Neural cell (in vitro differentiated cells): ENCODE measurements around the gene PHACTR2. TPM values are rescaled to one million over a fixed set of nuclear protein-coding genes. Genes with fewer than 3 reads are reported as not detected.

ENCODE experiments used
- H2AFZ ChIP-seq: fragments of 200-600, 300-800 bp; sonication (generic), shearing (Covaris generic); 2 replicates; pipeline ENCODE4 v1.6.0; 2014; ENCODE audit warnings: low read depth, mild to moderate bottlenecking, antibody characterized with exemption, low read length, moderate library complexity
- H3F3A ChIP-seq: fragments of 200-600 bp; shearing (Covaris generic); 2 replicates; pipeline ENCODE4 v1.6.1; 2016; ENCODE audit warnings: mild to moderate bottlenecking, moderate library complexity, mixed read lengths, antibody characterized with exemption, low read length; ENCODE audit not compliant: insufficient read depth, poor library complexity, severe bottlenecking
- H3K27ac ChIP-seq: fragments of 200-600, 300-800 bp; sonication (generic), shearing (Covaris generic); 2 replicates; pipeline ENCODE4 v1.5.1; 2014; ENCODE audit warnings: mild to moderate bottlenecking, low read length, moderate library complexity
- H3K27me3 ChIP-seq: fragments of 300-800, 200-600 bp; sonication (generic), shearing (Covaris generic); 2 replicates; pipeline ENCODE4 v1.6.0; 2014; ENCODE audit warnings: mild to moderate bottlenecking, low read depth, low read length, moderate library complexity; ENCODE audit not compliant: insufficient read depth
- H3K36me3 ChIP-seq: fragments of 300-800, 200-600 bp; sonication (generic), shearing (Covaris generic); 2 replicates; pipeline ENCODE4 v1.5.1; 2014; ENCODE audit warnings: mild to moderate bottlenecking, antibody characterized with exemption, low read length, moderate library complexity; ENCODE audit not compliant: insufficient read depth
- H3K4me2 ChIP-seq: fragments of 300-800, 200-600 bp; sonication (generic), shearing (Covaris generic); 2 replicates; pipeline ENCODE4 v1.6.0; 2014; ENCODE audit warnings: mild to moderate bottlenecking, low read length
- H3K4me3 ChIP-seq: fragments of 300-800, 200-600 bp; sonication (generic), shearing (Covaris generic); 2 replicates; pipeline ENCODE4 v1.5.1; 2014; ENCODE audit warnings: mild to moderate bottlenecking, low read length, moderate library complexity
- H3K79me2 ChIP-seq: fragments of 200-600 bp; shearing (Covaris generic); replicated peaks from 2 replicates; pipeline ENCODE4 v1.6.0; 2014; ENCODE audit warnings: mild to moderate bottlenecking, low read length, moderate library complexity; ENCODE audit not compliant: insufficient read depth
- H3K9ac ChIP-seq: fragments of 300-800, 200-600 bp; sonication (generic), shearing (Covaris generic); 2 replicates; pipeline ENCODE4 v1.6.1; 2016; ENCODE audit warnings: mild to moderate bottlenecking, low read length, mixed read lengths
- H3K9me2 ChIP-seq: fragments of 200-600 bp; shearing (Covaris generic); 2 replicates; pipeline ENCODE4 v1.6.1; 2016; ENCODE audit warnings: mild to moderate bottlenecking, low read length, mixed read lengths; ENCODE audit not compliant: insufficient read depth
- H3K9me3 ChIP-seq: fragments of 200-600, 300-800 bp; sonication (generic), shearing (Covaris generic); 2 replicates; pipeline ENCODE4 v1.6.1; 2016; ENCODE audit warnings: mild to moderate bottlenecking, mixed run types, low read length, moderate library complexity, mixed read lengths
- H4K20me1 ChIP-seq: fragments of 200-600 bp; shearing (Covaris generic); 2 replicates; pipeline ENCODE4 v1.6.1; 2016; ENCODE audit warnings: mild to moderate bottlenecking, mixed run types; ENCODE audit not compliant: insufficient read depth
- EP300 ChIP-seq: fragments of 450-650 bp; conservative IDR thresholded peaks from 2 replicates; pipeline ENCODE4 v1.6.1; 2014; ENCODE audit warnings: antibody characterized with exemption, mild to moderate bottlenecking, moderate library complexity; ENCODE audit not compliant: poor library complexity, severe bottlenecking
- EZH2 ChIP-seq: fragments of 200-600, 300-800 bp; shearing (Covaris generic), sonication (generic); IDR thresholded peaks from 2 replicates; pipeline ENCODE4 v1.6.1; 2014; ENCODE audit warnings: antibody characterized with exemption, low read length, borderline replicate concordance, mild to moderate bottlenecking; ENCODE audit not compliant: insufficient read depth, poor library complexity, severe bottlenecking
- MXI1 ChIP-seq: fragments of 450-650 bp; conservative IDR thresholded peaks from 2 replicates; pipeline ENCODE4 v1.6.1; 2014; ENCODE audit warnings: antibody characterized with exemption, mild to moderate bottlenecking; ENCODE audit not compliant: poor library complexity, severe bottlenecking
- POLR2AphosphoS5 ChIP-seq: IDR thresholded peaks from 2 replicates; pipeline ENCODE4 v1.6.1; 2012
- RAD21 ChIP-seq: fragments of 450-650 bp; conservative IDR thresholded peaks from 2 replicates; pipeline ENCODE4 v1.6.1; 2014; ENCODE audit warnings: antibody characterized with exemption, mild to moderate bottlenecking, moderate library complexity
- SMC3 ChIP-seq: fragments of 450-650 bp; conservative IDR thresholded peaks from 2 replicates; pipeline ENCODE4 v1.6.1; 2014; ENCODE audit warnings: antibody characterized with exemption, mild to moderate bottlenecking, moderate library complexity; ENCODE audit not compliant: poor library complexity
- TAF1 ChIP-seq: IDR thresholded peaks from 2 replicates; pipeline ENCODE4 v1.6.1; 2012; ENCODE audit warnings: low read depth
- polyA plus RNA-seq: library from polyadenylated mRNA; depleted of rRNA; stranded (reverse); fragments of >200 nt; gene quantifications from 2 replicates; pipeline ENCODE4 v1.2.3, GENCODE V29; 2014
- TF ChIP-seq, protein P1 (sequence below): fragments of 450-650 bp; IDR thresholded peaks from 2 replicates; pipeline ENCODE4 v1.5.1; 2014; ENCODE audit warnings: antibody characterized with exemption, mild to moderate bottlenecking, moderate library complexity; ENCODE audit not compliant: poor library complexity, severe bottlenecking
- TF ChIP-seq, protein P2 (sequence below): IDR thresholded peaks from 2 replicates; pipeline ENCODE4 v1.6.1; 2012; ENCODE audit warnings: borderline replicate concordance

PHACTR2 gene
- polyA plus RNA-seq, 1 donor from 2014 or later, result 2.8 TPM

DNA sequence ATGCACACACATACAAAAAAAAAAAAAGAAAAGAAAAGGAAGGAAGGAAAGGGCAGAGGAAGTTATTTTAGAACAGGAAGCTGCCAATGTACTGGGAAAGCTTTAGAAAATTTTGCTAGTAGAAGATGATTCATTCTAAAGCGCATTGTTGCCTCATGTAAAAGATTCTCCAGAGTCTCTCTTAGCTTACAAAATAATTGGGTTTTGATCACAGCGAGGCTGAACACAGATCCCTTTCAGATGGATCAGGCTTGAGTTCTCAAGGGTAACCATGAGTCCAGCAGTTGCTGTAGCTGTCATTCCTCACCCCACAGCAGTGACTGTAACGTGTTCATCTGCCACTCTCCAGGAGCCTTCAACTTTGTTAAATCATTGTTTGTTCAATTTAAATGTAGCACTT lies 81.9 kb downstream of the PHACTR2 start:
- TF ChIP-seq TAF1, result no peak
- TF ChIP-seq MXI1, result no peak
- TF ChIP-seq EP300, result no peak
- no peak for TF ChIP-seq RAD21
- TF ChIP-seq, protein P1, sequence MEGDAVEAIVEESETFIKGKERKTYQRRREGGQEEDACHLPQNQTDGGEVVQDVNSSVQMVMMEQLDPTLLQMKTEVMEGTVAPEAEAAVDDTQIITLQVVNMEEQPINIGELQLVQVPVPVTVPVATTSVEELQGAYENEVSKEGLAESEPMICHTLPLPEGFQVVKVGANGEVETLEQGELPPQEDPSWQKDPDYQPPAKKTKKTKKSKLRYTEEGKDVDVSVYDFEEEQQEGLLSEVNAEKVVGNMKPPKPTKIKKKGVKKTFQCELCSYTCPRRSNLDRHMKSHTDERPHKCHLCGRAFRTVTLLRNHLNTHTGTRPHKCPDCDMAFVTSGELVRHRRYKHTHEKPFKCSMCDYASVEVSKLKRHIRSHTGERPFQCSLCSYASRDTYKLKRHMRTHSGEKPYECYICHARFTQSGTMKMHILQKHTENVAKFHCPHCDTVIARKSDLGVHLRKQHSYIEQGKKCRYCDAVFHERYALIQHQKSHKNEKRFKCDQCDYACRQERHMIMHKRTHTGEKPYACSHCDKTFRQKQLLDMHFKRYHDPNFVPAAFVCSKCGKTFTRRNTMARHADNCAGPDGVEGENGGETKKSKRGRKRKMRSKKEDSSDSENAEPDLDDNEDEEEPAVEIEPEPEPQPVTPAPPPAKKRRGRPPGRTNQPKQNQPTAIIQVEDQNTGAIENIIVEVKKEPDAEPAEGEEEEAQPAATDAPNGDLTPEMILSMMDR, result no peak
- no peak for TF ChIP-seq SMC3
- TF ChIP-seq, protein P2, sequence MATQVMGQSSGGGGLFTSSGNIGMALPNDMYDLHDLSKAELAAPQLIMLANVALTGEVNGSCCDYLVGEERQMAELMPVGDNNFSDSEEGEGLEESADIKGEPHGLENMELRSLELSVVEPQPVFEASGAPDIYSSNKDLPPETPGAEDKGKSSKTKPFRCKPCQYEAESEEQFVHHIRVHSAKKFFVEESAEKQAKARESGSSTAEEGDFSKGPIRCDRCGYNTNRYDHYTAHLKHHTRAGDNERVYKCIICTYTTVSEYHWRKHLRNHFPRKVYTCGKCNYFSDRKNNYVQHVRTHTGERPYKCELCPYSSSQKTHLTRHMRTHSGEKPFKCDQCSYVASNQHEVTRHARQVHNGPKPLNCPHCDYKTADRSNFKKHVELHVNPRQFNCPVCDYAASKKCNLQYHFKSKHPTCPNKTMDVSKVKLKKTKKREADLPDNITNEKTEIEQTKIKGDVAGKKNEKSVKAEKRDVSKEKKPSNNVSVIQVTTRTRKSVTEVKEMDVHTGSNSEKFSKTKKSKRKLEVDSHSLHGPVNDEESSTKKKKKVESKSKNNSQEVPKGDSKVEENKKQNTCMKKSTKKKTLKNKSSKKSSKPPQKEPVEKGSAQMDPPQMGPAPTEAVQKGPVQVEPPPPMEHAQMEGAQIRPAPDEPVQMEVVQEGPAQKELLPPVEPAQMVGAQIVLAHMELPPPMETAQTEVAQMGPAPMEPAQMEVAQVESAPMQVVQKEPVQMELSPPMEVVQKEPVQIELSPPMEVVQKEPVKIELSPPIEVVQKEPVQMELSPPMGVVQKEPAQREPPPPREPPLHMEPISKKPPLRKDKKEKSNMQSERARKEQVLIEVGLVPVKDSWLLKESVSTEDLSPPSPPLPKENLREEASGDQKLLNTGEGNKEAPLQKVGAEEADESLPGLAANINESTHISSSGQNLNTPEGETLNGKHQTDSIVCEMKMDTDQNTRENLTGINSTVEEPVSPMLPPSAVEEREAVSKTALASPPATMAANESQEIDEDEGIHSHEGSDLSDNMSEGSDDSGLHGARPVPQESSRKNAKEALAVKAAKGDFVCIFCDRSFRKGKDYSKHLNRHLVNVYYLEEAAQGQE, result no peak
- TF ChIP-seq EZH2, result no peak
- no peak for TF ChIP-seq POLR2AphosphoS5
- Histone ChIP-seq H4K20me1 (no peaks in the 10 kb centered on the region), H3K4me2 (no peak overlapping the region), H3F3A (no peaks in the 10 kb centered on the region), H3K27ac (no peak overlapping the region), H3K9ac (no peak overlapping the region), H3K79me2 (no peaks in the 10 kb centered on the region), H3K9me3 (no peaks in the 10 kb centered on the region), H3K36me3 (no peaks in the 10 kb centered on the region), H3K9me2 (no peaks in the 10 kb centered on the region), H3K4me3 (no peak overlapping the region), H3K27me3 (no peaks in the 10 kb centered on the region), H2AFZ (no peak overlapping the region)

DNA sequence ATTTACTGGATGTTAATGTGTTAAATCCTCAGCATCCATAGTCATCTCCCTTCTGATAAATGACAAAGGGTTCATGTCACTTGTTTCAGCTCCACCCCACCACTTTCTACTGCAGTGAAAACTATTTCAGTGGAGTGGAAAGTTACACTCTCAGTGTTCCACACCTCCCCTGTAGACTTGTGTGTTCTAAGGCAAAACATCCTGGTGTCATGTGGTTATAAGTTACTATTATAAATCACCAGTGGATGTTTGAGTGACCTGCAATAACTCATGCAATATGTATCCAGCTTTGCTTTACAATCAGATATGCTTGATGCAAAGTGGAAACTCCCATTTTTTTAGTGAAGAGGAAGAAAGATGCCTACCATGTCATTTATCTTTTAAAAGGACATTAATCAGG lies 83.3 kb downstream of the PHACTR2 start:
- Histone ChIP-seq H4K20me1 (no peaks in the 10 kb centered on the region), H3K79me2 (no peaks in the 10 kb centered on the region), H2AFZ (no peak overlapping the region), H3K4me3 (no peak overlapping the region), H3K36me3 (no peaks in the 10 kb centered on the region), H3K9me3 (no peaks in the 10 kb centered on the region), H3K9me2 (no peaks in the 10 kb centered on the region), H3K9ac (no peak overlapping the region), H3K27ac (no peak overlapping the region), H3K27me3 (no peaks in the 10 kb centered on the region), H3K4me2 (no peak overlapping the region), H3F3A (no peaks in the 10 kb centered on the region)
- TF ChIP-seq RAD21, result no peak
- TF ChIP-seq EZH2, result no peak
- TF ChIP-seq POLR2AphosphoS5, result no peak
- TF ChIP-seq TAF1, result no peak
- TF ChIP-seq EP300, result no peak
- no peak for TF ChIP-seq MXI1
- TF ChIP-seq, protein P2, result no peak
- TF ChIP-seq, protein P1, result no peak
- TF ChIP-seq SMC3, result no peak
